GM21367 (cell line): ENCODE results near the gene ADCY1.

Source experiments
- ATAC-seq: cut with Tn5 transposase; IDR thresholded peaks from one replicate; pipeline ENCODE4 v1.9.1; 2021; ENCODE audit not compliant: unreplicated experiment

ADCY1 gene

DNA sequence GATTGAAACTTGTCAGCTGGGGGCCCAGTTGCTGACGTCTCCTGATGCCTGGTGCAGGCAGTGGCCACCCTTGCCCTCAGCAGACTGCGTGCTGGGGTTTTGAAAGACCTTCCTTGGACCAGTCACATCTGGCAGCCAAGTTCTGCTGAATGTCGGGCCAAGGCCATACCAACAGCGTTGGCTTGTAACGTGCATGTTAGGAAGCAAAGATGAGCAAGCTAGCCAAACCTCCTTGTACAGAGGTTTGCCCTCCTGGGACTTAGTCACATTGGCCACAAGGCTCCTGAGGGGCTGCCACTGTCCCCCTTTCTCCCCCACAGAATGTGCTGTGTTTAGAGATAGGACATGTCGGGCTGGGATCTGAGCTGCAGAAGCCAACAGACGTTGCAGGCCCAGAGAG, 49.0 kb downstream of the ADCY1 start:
- ATAC-seq: no peak

DNA sequence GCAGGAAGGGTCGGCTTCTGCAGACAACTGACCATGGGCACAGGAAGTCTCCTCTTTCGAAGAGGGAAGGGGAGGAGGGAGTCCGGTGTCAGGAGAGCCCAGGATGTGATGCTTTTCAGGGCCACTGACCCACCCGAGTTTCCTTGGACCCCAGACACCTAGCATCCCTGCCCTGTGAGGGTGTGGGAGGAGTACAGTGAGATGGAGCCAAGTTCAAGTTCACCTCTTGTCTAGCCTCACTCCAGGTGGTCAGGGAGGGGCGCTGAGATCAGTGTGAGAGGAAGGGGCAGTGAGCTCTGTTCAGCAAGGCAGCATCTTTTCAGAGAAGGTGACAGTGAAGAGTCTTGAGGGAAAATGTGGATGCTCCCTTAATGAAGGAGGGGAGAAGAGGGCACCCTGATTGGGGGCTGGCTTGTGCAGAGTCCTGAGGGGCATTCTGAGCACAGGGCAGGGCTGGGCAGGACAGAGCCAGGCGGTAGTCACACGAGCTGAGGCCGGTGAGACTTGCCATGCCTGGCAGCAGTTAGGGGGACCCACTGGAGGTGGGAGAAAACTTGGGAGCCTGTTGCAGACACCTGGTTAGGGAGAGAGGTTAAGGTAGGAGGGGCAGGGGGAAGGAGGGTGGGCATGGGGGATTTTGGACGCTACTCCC, 49.7 kb downstream of the ADCY1 start:
- ATAC-seq: no peak

GRCh38 chr7:45624392-45624760, 50.2 kb downstream of the ADCY1 start:
- no peak for ATAC-seq

DNA sequence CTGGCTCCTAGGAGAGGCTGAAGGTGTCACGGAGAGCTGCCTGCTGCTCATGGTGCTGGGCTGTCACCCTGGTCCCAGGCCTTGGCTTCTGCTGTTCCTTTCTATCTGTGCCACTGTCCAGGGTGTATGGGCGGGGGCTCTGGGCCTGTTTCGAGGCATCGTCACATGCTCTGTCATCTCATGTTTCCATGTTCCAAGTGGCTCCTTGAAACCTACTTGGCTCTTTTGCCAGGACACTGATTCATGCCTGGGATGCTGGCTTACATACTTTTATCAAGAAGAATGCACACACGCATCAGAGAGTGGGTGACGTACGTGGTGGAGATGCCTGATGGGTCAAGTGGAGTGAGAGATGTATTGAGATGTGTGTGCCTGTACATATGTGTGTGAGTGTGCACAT, 50.9 kb downstream of the ADCY1 start:
- no peak for ATAC-seq

DNA sequence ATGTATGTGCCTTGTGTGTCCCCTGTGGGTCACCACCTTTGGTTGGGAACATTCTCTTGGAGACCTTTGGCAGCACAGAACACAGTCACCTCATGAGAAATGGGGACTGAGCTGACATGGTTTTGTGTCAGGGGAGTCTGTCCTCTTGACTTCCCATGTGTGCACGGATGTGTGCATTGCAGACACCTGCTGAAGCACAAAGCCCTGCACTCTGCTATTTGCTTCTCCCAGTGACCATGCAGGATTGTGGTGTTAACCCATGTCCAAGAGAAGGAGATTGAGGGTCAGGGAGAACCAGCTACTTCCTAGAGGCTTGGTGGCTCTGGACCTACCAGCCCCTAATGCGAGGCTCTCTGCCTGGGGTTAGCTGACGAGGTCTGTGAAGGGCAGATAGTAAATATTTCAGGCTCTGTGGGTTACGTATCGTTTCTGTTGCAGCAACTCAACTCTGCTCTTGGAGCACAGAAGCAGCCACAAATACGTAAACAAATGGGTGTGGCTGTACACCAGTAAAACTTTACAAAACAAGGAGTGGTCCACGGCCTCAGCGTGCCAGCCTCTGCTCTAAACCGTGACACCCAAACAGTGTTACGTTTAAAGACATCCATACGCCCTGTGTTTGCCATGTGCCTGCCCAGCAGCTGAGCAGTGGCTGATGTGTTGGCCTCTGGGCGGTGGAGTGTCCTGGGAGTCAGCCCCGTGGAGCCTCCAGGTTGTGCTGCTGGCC, 51.7 kb downstream of the ADCY1 start:
- no peak for ATAC-seq

- ATAC-seq: no peak
Observed at GRCh38 chr7:45626441-45627430, 52.6 kb downstream of the ADCY1 start.

DNA sequence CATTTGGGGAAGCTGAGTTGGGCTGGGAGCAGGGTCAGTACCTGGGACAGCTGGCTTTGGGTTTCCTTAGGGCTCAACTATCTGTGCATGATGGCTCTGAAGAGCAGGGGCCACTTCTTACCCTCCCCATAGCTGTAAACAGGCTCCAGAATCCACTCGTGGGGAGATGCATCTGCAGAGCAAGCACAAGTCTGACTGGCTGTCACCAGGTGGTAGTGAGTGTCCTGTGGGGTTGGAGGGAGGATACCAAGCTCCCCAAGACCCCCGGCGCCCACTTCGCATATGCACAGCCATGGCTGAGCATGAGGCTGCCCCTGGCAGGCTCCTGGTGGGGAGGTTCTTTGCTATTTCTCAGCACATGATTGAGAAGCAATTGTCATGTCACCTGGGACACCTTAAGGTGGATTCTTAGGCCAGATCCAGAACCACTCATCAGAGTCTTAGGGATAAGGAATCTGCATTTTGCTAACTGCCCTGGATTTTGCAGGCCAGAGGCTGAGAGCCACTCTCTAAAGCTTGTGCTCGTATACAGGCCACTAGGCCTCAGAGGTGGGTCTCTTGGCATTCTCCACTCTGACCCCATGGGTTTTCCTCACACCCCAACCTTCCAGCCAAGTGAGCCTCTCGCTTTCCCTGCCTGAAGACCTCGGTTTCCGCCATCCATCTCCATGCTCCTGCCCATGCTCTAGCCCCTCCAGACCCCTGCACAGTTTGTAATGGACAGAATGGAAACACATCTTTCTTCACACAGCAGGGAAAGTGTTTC, 53.7 kb downstream of the ADCY1 start:
- no peak for ATAC-seq

DNA sequence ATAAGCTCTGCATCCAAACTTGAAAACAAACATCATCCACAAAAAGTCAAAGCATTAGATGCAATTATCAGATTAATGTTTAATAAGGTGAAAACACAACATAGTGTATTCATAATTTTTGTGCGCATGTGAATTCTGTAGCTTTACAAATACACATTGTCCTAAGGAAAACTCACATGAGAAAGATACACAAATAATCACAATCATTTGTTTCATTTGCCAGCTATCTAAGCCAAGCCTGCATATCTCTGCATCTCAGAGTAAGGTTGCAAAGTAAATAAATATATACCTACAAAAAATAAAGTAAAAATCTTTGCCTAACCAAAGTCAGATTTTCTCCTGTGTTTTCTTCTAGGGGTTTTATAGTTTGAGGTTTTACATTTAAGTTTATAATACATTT, 57.4 kb downstream of the ADCY1 start:
- ATAC-seq: no peak

DNA sequence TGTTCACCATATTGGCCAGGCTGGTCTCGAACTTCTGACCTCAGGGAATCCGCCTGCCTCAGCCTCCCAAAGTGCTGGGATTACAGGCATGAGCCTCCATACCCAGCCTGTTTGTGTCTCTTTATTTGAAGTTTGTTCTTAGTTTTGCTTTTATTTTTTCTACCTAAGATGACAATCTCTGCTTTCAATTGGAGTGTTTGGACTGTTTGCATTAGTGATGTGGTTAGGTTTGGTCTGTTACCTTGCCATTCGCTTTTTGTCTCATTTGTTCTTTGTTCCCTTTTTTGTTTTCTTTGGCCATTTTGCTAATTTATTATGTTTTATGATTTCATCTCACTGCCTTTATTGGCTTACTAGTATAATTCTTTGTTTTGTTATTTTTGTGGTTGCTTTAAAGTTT, 62.6 kb downstream of the ADCY1 start:
- ATAC-seq: no peak

DNA sequence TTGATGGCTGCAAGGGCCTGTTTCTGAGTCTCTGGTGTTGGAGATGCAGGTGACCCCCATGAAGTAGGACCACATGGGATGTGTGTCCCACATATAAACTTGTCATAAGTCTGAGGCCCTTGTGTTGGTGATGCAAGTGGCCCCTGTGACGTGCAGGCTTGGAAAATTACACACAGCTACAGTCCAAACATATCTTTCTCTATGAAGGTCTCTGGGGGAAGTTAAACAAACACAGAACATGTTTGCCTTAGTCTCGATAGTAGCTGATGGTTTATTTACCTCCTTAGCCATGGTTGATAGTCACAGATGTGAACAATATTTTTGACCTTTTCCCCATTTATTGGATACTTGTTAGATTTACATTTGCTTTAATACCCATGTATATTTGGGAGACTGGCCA, 64.7 kb downstream of the ADCY1 start:
- no peak for ATAC-seq

DNA sequence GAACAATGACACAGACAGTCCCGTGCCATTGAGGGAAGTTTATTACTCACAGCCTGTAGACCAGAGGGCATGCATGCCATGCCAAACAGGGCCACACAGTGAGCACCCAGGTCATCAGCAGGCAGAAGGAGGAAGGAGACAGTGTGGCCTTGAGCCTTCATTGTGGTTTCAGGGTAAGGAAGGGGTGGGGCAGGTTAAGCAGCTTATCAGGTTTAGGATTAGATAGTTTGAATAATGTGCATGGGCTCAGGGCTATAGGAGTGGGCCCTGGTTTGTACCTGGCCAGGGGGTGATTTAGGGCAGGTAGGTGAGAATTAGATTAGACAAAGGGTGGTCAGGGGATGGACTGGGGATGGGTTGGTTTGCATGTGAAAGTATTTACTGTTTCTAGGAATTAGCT, 67.9 kb downstream of the ADCY1 start:
- no peak for ATAC-seq

GRCh38 chr7:45643630-45644029, 69.5 kb downstream of the ADCY1 start:
- ATAC-seq: no peak

DNA sequence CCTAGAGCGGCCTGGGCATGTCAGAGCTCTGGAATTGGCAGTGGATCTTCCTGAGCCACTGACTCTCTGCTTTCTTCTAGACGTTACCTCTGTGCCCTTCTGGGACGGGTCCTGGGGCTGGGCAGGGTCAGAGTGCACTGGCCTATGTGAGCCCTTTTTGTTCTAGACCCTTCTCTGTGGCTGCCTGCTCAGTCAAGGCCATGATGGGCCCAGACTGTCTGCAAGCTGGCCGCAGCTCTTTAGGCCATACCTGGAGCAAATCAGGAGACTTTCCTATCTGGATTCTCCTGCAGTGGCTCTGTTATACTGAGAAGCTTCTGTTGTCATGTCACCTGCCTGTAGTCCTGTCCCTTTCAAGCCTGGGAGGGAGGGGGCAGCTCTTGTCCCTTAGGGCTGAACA, 70.1 kb downstream of the ADCY1 start:
- ATAC-seq: no peak

GRCh38 chr7:45645141-45645969, 71.2 kb downstream of the ADCY1 start:
- ATAC-seq: no peak

- ATAC-seq: no peak
Observed at GRCh38 chr7:45646207-45646821, 72.1 kb downstream of the ADCY1 start.

DNA sequence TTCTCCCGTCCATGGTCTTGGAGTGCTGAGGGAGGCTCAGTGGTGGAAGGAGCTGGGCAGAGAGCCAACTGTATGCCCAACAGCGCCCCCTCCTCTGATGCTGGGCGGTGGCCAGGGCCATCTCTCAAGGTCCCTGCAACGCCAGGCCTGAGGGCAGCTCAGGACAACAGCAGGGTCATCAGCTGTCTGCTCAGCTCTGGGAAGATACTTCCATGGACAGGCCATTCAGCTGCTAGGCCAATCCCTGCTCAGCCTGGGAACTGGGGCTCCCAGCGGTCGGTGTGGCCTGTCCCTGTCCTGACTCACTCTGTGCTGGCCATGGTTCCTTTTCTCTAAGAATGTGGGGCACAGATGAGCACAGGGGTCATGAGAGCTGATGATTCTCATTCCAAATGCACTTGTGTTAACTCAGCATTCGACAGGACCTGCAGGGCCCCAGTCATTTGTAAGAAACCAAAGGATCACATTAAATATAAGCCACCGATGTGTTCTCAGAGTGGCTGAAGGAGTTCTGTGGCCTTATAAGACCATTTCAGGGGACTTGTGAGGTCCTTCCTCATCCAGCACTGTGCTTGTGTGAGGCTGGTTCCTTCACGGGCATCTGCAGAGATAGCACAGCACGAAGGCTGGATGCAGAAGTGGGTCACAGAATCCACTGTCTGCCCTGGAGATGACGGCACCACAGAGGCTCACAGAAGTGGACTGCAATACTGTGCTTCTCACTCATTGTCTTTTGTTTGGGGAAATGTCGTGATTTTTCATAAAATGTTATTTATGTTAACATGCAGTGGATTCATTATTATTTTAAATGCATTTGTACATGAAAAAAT, 73.0 kb downstream of the ADCY1 start:
- no peak for ATAC-seq

DNA sequence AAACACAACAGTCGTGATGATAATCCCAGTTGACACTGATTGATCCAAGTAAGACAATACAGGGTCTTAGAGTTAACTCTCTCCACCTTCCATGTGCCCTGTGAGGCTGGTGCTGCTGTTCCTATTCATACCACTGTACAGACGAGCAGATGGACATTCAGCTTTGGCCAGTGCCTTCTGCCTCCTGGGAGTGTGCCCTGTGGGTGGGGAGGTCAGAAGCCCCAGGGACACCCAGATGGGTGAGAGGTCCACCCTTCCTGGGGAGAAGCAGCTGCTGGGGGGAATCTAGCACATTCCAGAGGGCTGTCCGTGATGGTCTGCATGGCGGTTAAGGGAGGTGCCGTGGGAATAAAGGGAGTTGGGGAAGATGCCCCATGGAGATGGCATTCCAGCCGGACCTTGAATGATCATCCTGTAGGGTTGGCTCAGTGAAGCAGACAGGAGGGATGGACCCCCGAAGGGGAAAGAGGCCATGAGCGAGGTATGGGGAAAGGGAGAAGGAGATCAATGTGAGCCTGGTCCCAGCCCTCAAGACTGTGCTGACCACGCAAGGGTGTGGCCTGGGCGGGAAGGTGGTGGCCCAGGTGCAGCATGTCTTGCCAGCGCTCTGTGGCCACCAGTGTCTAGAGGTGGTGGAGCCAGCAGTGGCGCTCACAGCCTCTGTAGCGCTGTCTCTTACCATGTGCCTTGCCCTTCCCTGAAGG, 74.0 kb downstream of the ADCY1 start:
- ATAC-seq: no peak

DNA sequence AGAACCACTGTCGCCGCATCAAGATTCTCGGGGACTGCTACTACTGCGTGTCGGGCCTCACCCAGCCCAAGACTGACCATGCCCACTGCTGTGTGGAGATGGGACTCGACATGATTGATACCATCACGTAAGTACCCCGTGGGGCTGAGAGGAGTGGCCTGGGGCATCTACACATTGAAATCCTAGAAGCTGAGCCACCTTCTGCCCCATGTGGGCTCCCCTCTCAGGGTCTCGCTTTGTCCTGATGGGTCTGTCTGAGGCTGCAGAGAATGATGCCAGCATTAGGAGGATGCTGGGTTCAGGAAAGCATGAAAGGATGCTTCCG, 74.5 kb downstream of the ADCY1 start:
- no peak for ATAC-seq
